Right lobe of liver (tissue), 4 donors: ENCODE data around the gene PCDHGA3.

Source experiments
- POLR2A ChIP-seq: fragments of 450-650 bp; IDR thresholded peaks from one replicate; pipeline ENCODE4 v1.6.1; 2017; ENCODE audit warnings: antibody characterized with exemption, mild to moderate bottlenecking
- TF ChIP-seq, protein P1 (sequence below), 4 donors: fragments of 200-600 bp in 3 of 4; fragments of 450-650 bp in 1 of 4; IDR thresholded peaks; one replicate each; pipeline versions ENCODE4 v1.5.1 to v1.8.0; 2016 to 2022; ENCODE audit warnings: antibody characterized with exemption in 4 of 4, mild to moderate bottlenecking in 2 of 4
- donor health status: DM: no; HTN: no; CAD: no.
- donor health status: DM: no; HTN: no; CAD: no.
- donor health status: DM: no; HTN: yes; CAD: no.

DNA sequence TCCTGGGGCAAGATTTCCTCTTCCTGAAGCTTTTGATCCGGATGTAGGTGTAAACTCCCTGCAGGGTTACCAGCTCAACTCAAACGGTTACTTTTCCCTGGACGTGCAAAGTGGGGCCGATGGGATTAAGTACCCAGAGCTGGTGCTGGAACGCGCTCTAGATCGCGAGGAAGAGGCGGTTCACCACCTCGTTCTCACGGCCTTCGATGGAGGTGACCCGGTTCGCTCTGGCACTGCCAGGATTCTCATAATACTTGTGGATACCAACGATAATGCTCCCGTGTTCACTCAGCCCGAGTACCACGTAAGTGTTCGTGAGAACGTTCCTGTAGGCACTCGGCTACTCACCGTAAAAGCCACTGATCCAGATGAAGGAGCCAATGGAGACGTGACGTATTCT lies 12.0 kb downstream of the PCDHGA3 start:
- TF ChIP-seq, protein P1, sequence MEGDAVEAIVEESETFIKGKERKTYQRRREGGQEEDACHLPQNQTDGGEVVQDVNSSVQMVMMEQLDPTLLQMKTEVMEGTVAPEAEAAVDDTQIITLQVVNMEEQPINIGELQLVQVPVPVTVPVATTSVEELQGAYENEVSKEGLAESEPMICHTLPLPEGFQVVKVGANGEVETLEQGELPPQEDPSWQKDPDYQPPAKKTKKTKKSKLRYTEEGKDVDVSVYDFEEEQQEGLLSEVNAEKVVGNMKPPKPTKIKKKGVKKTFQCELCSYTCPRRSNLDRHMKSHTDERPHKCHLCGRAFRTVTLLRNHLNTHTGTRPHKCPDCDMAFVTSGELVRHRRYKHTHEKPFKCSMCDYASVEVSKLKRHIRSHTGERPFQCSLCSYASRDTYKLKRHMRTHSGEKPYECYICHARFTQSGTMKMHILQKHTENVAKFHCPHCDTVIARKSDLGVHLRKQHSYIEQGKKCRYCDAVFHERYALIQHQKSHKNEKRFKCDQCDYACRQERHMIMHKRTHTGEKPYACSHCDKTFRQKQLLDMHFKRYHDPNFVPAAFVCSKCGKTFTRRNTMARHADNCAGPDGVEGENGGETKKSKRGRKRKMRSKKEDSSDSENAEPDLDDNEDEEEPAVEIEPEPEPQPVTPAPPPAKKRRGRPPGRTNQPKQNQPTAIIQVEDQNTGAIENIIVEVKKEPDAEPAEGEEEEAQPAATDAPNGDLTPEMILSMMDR (IDR thresholded peaks at IDR 0.05): no peak
- TF ChIP-seq POLR2A: no peak
